Measurements from ENCODE around the gene AKAP13. TPM values are rescaled to one million over a fixed set of nuclear protein-coding genes. Genes with fewer than 3 reads are reported as not detected.

Gene AKAP13
- total and polyA plus RNA-seq, 2 donors (not counting 1 experiment from before 2014, with no cell fraction given), result 73.8 to 358 TPM

DNA sequence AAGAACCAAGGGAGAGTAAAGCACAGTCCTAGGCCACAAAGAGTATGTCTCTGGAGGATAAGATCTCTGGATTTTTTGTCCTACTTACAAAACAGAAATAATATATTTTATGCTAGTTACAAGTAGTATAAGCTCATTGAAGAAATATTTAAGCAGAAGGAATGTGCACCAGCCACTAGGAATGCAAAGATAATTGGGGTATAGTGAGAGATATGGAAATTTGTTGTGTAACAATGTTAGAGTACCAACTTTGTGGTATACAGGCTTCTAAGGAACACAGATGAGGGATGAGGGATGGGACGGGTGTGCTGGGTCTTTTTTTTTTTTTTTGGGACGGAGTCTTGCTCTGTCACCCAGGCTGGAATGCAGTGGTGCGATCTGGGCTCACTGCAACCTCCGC is 26.5 kb downstream of the AKAP13 start:
- ATAC-seq (ENCODE audit: low read depth) (no peak), DNase-seq (no peak)
- Histone ChIP-seq H3K9me3 (ENCODE audit: control extremely low read depth in 1 of 3, control insufficient read depth in 2 of 3, insufficient read depth in 1 of 3, low read length in 2 of 3) (peaks cover 0 to 5% (median 5%) of the 10 kb centered on the region in 3 donors), H3K27ac (ENCODE audit: low read length in 2 of 2) (peak overlapping the region; percentile 83 to 88), H3K4me3 (ENCODE audit: control extremely low read depth in 1 of 5, extremely low read depth in 1 of 5, insufficient read depth in 1 of 5, low read depth in 2 of 5, low read length in 4 of 5) (no peak overlapping the region), H3K36me3 (replicated peaks in 1 of 2; ENCODE audit: control extremely low read depth in 1 of 2, control insufficient read depth in 1 of 2, extremely low read depth in 1 of 2, insufficient read depth in 2 of 2, low read length in 1 of 2) (peaks cover 0 to 3% of the 10 kb centered on the region in 2 experiments), H3K27me3 (replicated peaks in 1 of 4; ENCODE audit: control extremely low read depth in 1 of 4, control insufficient read depth in 3 of 4, insufficient read depth in 4 of 4, low read length in 3 of 4) (no peaks in the 10 kb centered on the region), H3K4me2 (replicated peaks; ENCODE audit: low read depth, low read length, poor library complexity, severe bottlenecking) (peak overlapping the region; percentile 72), H3K79me2 (ENCODE audit: control insufficient read depth, insufficient read depth, low read length) (peaks cover 86% of the 10 kb centered on the region), H2AFZ (ENCODE audit: insufficient read depth, low read depth, low read length, poor library complexity, severe bottlenecking) (no peak overlapping the region), H3K4me1 (ENCODE audit: control insufficient read depth in 2 of 2, insufficient read depth in 2 of 2, low read length in 2 of 2) (peaks cover 88 to 90% of the 10 kb centered on the region in 2 donors), H4K20me1 (ENCODE audit: control insufficient read depth, insufficient read depth, low read length, poor library complexity, severe bottlenecking) (peaks cover 7% of the 10 kb centered on the region), H3K9ac (ENCODE audit: low read length) (no peak overlapping the region)
- TF ChIP-seq, protein P1, sequence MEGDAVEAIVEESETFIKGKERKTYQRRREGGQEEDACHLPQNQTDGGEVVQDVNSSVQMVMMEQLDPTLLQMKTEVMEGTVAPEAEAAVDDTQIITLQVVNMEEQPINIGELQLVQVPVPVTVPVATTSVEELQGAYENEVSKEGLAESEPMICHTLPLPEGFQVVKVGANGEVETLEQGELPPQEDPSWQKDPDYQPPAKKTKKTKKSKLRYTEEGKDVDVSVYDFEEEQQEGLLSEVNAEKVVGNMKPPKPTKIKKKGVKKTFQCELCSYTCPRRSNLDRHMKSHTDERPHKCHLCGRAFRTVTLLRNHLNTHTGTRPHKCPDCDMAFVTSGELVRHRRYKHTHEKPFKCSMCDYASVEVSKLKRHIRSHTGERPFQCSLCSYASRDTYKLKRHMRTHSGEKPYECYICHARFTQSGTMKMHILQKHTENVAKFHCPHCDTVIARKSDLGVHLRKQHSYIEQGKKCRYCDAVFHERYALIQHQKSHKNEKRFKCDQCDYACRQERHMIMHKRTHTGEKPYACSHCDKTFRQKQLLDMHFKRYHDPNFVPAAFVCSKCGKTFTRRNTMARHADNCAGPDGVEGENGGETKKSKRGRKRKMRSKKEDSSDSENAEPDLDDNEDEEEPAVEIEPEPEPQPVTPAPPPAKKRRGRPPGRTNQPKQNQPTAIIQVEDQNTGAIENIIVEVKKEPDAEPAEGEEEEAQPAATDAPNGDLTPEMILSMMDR (IDR thresholded peaks at IDR 0.05), result no peak
- no peak for TF ChIP-seq EZH2 (IDR thresholded peaks at IDR 0.05; ENCODE audit: borderline replicate concordance, insufficient read depth, low read depth, low read length, poor library complexity, severe bottlenecking)
- CTCF ChIA-PET, result interaction anchor here (0.6 to 14.6 kb wide), 7 partner anchors 8 to 110 kb away, joined by 3 to 231 read pairs (median 3); partner anchors contain the start of gene AKAP13
- WGBS (ENCODE audit: insufficient coverage), result 96% methylated on average over 3 of the region's 4 CpGs
- no peaks in the 10 kb centered on the region for H3K9me3 Mint-ChIP-seq (ENCODE audit: insufficient read depth)
- POLR2A ChIA-PET, result interaction anchor here (0.6 to 1.4 kb wide), 4 partner anchors 19 to 95 kb away, joined by 3 to 4 read pairs (median 4); partner anchors contain the start of gene AKAP13
- H3K4me3 Mint-ChIP-seq, result peak overlapping the region; percentile 58
- H3K27me3 Mint-ChIP-seq, result no peaks in the 10 kb centered on the region
- peak overlapping the region; percentile 87 for H3K27ac Mint-ChIP-seq
- peaks cover 83% of the 10 kb centered on the region for H3K4me1 Mint-ChIP-seq
- intact Hi-C loops (cut with micrococcal nuclease), result loop anchor here (10.0 kb wide), 1 partner anchor 298 kb away; no protein-coding TSS in a partner anchor

Measured in B cell (primary cell).